ENCODE data around the gene AHCYL2.

AHCYL2 gene

DNA sequence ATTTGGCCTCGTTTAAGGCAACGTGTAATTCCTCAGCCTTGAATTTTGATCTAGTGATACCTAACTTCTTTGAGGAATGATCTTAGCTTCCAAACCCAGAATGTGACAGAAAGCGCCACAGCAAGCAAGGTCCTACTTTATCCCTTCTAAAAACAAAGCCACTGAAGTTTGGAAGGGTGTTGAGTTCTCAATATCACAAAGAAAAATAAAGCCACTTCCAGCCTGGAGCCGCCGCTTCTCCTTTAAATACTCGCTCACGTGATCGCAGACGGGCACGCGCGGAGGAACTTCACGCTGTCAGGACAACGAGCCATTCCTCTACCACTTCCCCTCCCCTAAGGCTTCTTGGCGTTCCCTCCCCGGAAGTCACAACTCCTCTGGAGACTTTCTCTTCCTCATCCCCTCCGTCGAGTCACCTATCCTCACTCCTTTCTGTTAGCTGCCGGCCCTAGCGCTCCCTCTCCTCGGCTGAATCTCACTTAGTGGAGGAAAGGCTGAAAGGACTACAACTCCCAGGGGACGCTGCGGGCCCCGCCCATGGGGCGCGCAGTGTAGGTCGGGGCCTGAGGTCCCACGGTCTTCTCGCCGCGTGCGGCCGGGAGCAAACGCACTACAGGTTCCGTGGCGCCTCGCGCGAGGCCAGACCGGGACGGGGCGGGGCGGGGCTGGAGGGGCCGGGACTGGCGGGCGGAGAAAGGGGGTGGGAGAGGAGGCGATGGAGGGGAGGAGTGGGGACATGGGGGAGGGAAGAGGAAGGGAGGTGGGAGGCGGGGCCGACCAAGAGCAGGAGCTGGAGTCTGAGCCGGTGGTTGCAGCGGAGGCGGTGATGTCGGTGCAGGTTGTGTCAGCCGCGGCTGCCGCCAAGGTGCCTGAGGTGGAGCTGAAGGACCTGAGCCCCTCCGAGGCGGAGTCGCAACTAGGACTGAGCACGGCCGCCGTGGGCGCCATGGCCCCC lies at the start of gene AHCYL2:
Gene AHCYL2, plus strand, starts transcription at position 780 of the 955 bp plus-strand sequence.
- H3K4me3 ChIP-seq (replicated peaks; ENCODE audit: low read depth, low read length): peak within 1 kb of the TSS; percentile 79
- DNase-seq (ENCODE audit: low read depth): peak; percentile 98
- TF ChIP-seq, protein P1, sequence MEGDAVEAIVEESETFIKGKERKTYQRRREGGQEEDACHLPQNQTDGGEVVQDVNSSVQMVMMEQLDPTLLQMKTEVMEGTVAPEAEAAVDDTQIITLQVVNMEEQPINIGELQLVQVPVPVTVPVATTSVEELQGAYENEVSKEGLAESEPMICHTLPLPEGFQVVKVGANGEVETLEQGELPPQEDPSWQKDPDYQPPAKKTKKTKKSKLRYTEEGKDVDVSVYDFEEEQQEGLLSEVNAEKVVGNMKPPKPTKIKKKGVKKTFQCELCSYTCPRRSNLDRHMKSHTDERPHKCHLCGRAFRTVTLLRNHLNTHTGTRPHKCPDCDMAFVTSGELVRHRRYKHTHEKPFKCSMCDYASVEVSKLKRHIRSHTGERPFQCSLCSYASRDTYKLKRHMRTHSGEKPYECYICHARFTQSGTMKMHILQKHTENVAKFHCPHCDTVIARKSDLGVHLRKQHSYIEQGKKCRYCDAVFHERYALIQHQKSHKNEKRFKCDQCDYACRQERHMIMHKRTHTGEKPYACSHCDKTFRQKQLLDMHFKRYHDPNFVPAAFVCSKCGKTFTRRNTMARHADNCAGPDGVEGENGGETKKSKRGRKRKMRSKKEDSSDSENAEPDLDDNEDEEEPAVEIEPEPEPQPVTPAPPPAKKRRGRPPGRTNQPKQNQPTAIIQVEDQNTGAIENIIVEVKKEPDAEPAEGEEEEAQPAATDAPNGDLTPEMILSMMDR (IDR thresholded peaks at IDR 0.05; ENCODE audit: low read length, missing control alignments): no peak

DNA sequence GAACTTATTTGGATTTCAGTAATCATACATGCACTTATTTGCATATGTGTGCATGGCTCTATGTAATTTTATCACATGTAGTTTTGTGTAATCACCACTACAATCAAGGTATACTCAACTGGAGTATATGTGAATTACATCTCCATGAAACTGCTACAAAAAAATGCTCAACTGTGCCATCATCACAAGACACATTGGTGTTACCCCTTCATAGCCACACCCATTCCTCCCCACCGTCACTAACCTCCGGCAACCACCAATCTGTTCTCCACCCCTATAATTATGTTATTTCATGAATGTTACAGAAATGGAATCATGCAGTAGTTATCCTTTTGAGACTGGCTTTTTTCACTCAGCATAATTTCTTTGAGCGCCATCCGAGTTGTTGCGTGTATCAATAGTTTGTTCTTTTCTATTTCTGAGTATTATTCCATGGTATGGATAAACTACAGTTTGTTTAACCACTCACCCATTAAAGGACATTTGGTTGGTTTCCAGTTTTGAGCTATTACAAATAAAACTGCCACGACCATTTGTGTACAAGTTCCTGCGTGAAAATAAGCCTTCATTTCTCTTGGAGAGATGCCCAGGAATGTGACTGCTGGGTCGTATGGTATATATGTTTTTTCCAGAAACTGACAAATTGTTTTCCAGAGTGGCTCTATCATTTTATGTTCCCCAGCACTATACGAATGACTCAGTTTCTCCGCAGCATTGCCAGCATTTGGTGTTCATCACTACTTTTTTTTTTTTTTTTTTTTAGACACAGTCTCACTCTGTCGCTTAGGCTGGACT lies 47.7 kb upstream of the AHCYL2 start:
- DNase-seq (ENCODE audit: low read depth): no peak
- TF ChIP-seq, protein P1 (IDR thresholded peaks at IDR 0.05; ENCODE audit: low read length, missing control alignments): no peak
- no peak overlapping the region for H3K4me3 ChIP-seq (replicated peaks; ENCODE audit: low read depth, low read length)

DNA sequence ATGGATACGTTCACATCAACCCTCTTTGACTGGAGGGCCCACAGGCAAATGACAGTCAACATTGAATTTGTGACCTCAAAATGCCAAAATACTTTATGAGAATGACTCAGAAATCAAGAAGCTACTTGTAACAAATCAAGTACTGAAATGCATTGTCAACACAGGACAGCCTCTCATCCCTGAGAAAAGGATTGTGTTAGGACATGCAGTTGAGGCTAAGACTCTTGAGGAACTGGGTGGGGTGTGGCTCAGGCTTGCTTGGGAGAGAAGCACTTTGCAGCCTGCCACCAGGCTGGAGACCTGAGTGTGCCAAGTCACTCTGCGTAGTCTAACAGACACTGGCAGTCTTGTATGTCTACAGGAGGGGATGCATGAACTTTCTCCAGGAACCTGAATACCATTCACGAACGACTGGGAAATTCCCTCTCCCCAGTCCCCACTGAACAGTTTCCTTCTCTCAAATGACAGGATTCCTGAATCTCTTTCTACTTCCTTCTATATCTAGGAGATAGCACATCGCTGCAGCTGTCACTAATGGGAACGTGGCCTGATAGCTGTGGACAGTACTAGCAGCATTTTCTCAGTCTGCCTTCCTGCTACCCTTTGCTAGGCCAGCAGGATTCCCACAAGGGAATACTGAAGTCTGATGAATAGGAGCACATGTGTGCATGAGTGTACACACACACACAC lies 39.7 kb upstream of the AHCYL2 start:
- TF ChIP-seq, protein P1 (IDR thresholded peaks at IDR 0.05; ENCODE audit: low read length, missing control alignments): no peak
- DNase-seq (ENCODE audit: low read depth): no peak
- H3K4me3 ChIP-seq (replicated peaks; ENCODE audit: low read depth, low read length): no peak overlapping the region

DNA sequence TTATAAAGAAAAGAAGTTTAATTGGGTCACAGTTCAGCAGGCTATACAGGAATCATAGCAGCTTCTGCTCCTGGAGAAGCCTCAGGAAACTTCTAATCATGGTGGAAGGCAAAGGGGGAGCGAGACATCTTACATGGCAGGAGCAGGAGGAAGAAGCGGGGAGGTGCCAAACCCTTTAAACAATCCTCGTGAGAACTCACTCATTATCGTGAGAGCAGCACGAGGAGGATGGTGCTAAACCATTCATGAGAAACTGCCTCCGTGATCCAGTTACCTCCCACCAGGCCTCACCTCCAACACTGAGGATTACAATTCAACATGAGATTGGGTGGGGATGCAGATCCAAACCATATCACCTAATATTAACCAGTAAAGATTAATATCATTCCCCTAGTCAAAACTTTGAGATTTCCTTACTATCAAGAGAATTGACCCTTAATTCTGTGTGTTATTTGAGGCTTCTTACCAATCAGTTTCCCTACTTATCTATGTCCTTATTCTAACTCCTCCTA lies 38.0 kb upstream of the AHCYL2 start:
- DNase-seq (ENCODE audit: low read depth): no peak
- TF ChIP-seq, protein P1 (IDR thresholded peaks at IDR 0.05; ENCODE audit: low read length, missing control alignments): no peak
- no peak overlapping the region for H3K4me3 ChIP-seq (replicated peaks; ENCODE audit: low read depth, low read length)

DNA sequence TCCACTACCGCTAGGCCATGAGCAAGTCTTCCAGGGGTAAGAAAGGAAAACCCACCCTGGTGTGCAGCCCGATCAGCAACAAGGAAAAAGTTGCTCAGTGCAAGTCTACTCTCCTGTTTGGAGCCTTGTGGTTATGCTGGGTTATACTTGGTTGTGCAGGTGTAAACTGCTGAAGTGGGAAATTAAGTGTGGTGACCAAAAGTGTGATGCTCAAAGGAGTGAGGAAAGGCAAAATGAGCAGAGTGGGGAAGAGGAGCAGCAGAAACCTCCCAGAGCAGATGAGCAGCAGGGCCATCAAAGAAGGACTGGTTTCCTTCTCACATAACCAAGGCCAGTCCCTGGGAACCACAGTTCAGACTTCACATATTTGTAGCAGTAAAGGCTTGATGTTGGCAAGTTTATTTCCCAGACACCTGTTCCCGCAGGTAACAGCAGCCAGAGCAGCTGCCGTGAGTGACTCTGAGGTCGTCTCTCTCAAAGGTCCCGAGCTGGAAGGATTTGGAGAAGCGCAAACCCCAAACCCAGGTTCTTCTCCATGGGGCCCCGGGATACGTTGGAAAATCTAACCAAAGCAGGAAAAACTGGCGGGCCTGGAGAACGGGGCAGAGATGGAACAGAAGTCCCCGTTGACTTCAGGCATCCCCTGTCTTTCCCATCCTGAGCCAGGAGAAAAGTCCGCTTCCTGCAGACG lies 37.0 kb upstream of the AHCYL2 start:
- TF ChIP-seq, protein P1 (IDR thresholded peaks at IDR 0.05; ENCODE audit: low read length, missing control alignments): no peak
- no peak for DNase-seq (ENCODE audit: low read depth)
- peak overlapping the region; percentile 64 for H3K4me3 ChIP-seq (replicated peaks; ENCODE audit: low read depth, low read length)

DNA sequence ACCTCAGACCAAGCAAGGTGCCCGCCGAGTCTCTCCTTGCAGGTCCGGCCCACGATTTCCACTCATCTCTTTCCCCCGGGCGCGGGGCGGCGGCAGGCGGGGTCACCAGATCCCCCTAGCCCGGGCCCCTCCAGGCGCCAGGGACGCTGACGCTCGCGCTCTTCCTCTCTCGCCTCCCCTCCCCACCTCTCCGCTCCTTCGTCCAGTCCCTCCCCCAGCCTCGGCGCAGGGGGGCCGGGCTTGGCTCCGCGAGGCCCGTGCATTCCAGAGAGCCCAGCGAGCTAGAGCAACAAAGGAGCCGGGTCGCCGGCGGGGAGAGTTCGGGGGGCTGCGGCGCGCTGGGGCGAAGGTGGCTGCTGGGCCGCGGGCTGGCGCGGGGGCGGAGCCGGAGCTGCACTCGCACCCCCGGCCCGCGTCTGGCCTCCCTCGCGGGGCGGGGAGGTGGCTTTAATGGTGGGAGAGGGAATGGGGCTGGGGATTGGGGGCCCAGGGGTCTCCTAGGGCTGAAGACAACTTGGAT lies 36.4 kb upstream of the AHCYL2 start, which contains the start of gene SMO:
Gene SMO, plus strand, starts transcription at position 262 of the 520 bp plus-strand sequence. CDS start 519 bp downstream, outside the sequence.
- TF ChIP-seq, protein P1 (IDR thresholded peaks at IDR 0.05; ENCODE audit: low read length, missing control alignments): no peak
- peak; percentile 45 for DNase-seq (ENCODE audit: low read depth)

More for the DNA sequence above, 36.4 kb upstream of the AHCYL2 start, which contains the start of gene SMO:
- peak within 1 kb of the TSS; percentile 64 for H3K4me3 ChIP-seq (replicated peaks; ENCODE audit: low read depth, low read length)

Measured in fibroblast of pulmonary artery (primary cell).